Choroid plexus epithelial cell (primary cell): Measurements from ENCODE around the gene DERL2.
"Not testable (repeated sequence)": the region's sequence is repeated elsewhere in the genome, so short reads cannot be mapped to it uniquely, and the experiment has no call there.

Experiments
- DNase-seq: peaks from one replicate; pipeline ENCODE4 v3.0.0-alpha.2; 2010; ENCODE audit warnings: low read depth
- H3K4me3 ChIP-seq: 2 replicates; pipeline ENCODE4 v1.5.1; 2011; ENCODE audit warnings: low read depth, mild to moderate bottlenecking, control low read depth, low read length, moderate library complexity
- CTCF ChIP-seq: conservative IDR thresholded peaks from 2 replicates; pipeline ENCODE4 v1.5.1; 2011; ENCODE audit warnings: low read depth, mild to moderate bottlenecking, control low read depth, inconsistent platforms, low read length, moderate library complexity

Gene DERL2

GRCh38 chr17:5438716-5439445 lies 47.1 kb downstream of the DERL2 start, which contains the start of gene C1QBP:
Gene C1QBP (minus strand): TSS chr17:5439155. CDS start chr17:5439073, 82 bp downstream.
- peak; percentile 87 for TF ChIP-seq CTCF
- peak; percentile 95 for DNase-seq
- H3K4me3 ChIP-seq: peak within 1 kb of the TSS; percentile 83

GRCh38 chr17:5437721-5438317 lies 48.2 kb downstream of the DERL2 start:
- peak overlapping the region; percentile 83 for H3K4me3 ChIP-seq
- TF ChIP-seq CTCF: no peak
- DNase-seq: peak; percentile 43

- H3K4me3 ChIP-seq: not testable (repeated sequence)
Measured at GRCh38 chr17:5435781-5436315, 50.1 kb downstream of the DERL2 start.

GRCh38 chr17:5434984-5435383 lies 51.0 kb downstream of the DERL2 start:
- no peak overlapping the region for H3K4me3 ChIP-seq
- TF ChIP-seq CTCF: no peak
- no peak for DNase-seq

More at GRCh38 chr17:5435781-5436315, 50.1 kb downstream of the DERL2 start:
- DNase-seq: not testable (repeated sequence)

- H3K4me3 ChIP-seq: no peak overlapping the region
- TF ChIP-seq CTCF: no peak
- no peak for DNase-seq
Measured at GRCh38 chr17:5431949-5432556, 53.9 kb downstream of the DERL2 start.

- not testable (repeated sequence) for H3K4me3 ChIP-seq, DNase-seq
- peak; percentile 2 for TF ChIP-seq CTCF
Measured at GRCh38 chr17:5431234-5431633, 54.7 kb downstream of the DERL2 start.

GRCh38 chr17:5430413-5430999 lies 55.5 kb downstream of the DERL2 start:
- no peak overlapping the region for H3K4me3 ChIP-seq
- no peak for DNase-seq
- TF ChIP-seq CTCF: no peak
